GOT3 (cell line): ENCODE measurements around the gene IAPP.
"Not testable (repeated sequence)": the region's sequence is repeated elsewhere in the genome, so short reads cannot be mapped to it uniquely, and the experiment has no call there.

ENCODE experiments used
- DNase-seq: peaks from one replicate; lab custom pipeline; 2025; ENCODE audit warnings: mixed read lengths; lab: John Stamatoyannopoulos, UW

IAPP gene

DNA sequence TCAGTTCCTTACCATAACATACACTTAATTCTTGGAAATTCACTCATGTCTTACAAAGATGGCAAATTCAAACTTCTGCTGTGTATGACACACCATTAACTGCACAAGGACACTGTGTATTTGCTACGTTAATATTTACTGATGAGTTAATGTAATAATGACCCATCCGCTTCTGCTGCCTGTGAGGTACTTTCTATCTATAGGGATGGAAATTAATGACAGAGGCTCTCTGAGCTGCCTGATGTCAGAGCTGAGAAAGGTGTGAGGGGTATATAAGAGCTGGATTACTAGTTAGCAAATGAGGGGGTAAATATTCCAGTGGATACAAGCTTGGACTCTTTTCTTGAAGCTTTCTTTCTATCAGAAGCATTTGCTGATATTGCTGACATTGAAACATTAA, at the start of gene IAPP:
Gene IAPP (plus strand): TSS at position 301 of the 400 bp plus-strand sequence. CDS start 450 bp downstream, outside the sequence.
- DNase-seq = no peak

DNA sequence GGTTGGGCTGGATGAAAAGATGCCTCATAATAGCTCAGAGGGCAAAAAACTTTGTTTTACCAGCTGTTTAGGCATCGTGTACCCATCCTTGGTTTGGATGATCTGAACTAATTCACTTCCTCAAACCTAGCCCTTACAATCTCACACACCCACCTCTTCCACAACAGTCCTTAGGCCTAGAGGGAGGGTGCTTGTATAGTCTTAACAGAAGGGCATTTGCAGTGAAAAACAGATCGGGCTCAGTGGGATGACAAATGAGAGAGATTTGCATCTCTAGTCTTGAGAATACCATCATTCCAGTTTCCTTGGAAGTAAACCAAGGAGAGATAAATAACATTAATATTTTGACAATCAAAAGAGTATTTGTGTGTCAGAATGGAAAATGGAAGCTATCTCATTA, 49.0 kb upstream of the IAPP start:
- no peak for DNase-seq

- DNase-seq = no peak
Observed at GRCh38 chr12:21324551-21324950, 48.2 kb upstream of the IAPP start.

- DNase-seq = no peak
Observed at GRCh38 chr12:21328578-21328977, 44.1 kb upstream of the IAPP start.

DNA sequence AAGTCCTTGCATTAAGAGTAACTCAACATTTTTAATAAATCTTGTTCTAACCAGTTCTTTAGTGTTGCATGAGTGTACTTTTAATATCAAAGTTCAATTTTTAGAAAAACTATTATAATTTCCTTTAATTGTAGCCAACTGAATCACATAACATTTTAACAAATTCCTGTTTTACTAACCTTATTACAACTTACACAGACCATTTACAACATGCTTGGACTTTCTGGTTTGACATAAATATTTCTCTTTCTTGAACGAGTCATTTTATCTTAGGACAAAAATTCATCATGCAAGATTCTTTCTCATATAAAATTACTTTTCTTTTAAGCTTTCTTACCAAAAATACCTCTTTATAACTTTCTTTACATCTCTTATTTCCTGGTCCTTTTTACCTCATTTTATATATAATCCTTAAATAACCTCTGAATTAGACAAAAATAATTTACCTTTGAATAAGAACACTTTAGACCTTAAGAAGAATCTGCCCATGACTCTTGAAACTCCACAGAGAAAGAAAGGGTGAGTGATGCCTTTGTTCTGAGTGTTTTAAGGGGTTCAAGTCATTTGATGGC, 41.9 kb upstream of the IAPP start:
- DNase-seq = no peak

GRCh38 chr12:21334771-21335325, 37.9 kb upstream of the IAPP start, which contains the start of gene SLCO1A2:
TSS of gene SLCO1A2 (minus strand) at chr12:21334917. CDS start at chr12:21334647, 270 bp downstream.
- DNase-seq = no peak

DNA sequence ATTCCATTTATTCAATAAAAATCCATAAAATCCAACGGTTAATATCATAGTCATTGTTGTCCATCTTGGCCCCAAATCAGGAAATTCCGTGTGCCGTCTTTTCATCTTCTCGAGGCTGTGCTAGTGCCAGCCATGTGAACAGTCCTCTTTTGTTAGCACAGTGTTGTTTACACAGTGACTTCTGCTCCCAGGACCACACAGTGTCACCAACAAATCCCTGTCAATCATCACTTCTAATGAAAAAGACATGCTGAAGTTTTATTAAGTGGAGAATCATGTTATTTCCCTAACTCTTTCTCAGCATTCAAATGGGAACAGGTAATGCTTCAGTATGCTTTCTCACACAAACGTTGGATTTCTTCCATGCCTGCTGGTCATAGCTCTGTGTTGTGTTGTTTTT, 36.0 kb upstream of the IAPP start:
- no peak for DNase-seq

DNA sequence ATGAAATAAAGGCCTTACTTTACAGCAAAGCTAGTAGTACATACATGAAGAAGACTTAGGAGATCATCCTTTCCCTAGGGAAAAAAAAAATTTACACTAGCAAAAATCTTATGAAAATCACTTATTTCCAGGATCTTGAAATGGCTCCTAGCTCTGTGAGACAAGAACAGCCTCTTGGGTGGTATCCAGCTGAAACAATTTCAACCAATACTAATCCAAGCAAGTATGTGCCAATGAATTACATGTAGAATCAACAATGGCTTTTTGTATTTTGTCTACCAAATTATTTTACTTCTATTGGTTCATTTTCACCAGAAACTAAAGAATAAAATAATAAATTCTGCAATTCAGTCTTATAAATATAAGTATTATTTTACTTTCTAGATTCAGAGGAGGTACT, 35.2 kb upstream of the IAPP start:
- DNase-seq = no peak

DNA sequence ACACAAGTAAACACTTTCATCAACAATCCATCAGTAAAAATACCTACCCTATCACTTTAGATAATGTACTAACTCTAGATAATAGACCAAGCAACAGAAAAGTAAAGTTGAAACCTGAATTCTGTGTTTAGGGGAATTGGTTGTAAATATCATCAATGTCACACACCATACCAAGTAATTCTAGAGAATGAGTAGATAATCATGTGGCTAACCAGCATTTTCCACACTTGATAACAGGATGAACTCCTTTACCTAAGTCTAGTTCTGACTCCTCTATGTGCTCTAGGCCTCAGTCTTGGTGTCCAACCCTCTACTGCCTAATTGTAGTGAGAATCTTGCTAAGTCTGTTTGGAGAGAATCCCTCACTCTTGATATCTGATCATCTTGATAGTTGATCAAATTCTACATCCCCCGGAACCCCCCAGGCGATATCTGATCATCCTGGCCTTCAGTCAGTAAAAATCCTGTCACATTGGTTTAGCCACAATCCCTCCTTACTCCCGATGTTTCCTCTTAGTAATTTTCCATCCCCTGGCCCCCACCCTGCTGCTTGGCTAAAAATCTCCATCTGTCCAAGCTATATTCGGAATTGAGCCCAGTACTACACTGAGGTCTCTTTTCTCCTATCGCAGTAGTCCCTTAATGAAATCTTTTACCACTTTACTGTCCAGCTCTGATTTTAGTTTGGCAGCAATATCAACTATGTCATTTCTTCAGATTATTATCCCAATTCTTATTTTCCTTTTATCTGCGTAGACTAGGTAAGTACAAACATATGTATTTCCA, 34.5 kb upstream of the IAPP start:
- DNase-seq = no peak

DNA sequence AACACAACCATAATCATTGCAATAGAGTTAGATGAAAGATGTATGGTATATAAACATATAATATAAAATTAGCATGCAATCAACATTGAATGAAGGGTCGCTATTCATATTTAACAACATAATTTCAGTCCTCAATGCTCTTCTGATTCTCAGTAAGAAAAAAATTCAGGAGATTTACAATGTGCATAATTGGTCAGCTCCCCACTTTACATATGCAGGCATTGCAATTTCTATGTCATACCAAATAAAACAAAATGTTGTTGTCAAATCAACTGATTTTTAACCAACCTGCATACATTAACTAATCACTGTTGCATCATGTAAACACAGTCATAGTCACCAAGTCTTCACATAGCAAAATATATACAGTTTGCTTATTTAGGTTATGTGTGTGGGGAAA, 32.8 kb upstream of the IAPP start:
- no peak for DNase-seq

DNA sequence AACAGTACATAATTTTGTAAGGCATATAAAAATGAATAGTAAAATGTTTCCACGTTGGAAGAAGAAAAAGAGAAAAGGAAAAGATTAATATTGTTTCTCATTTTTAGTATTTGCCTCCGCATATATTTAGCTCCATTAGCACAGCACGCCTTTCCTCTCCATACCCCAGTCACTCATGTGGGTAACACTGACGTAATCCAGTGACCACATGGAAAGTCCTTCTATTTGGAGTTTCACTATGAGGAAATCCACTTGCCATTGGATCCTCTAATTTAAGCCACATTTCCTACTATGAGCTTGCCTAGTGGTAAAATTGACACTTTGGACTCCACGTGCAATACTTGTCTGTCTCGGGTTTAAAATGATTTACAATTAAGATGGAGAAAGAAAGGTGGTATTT, 32.3 kb upstream of the IAPP start:
- no peak for DNase-seq

- DNase-seq = no peak
Observed at GRCh38 chr12:21341769-21342168, 30.9 kb upstream of the IAPP start.

- DNase-seq = no peak
Observed at GRCh38 chr12:21343636-21344035, 29.1 kb upstream of the IAPP start.

GRCh38 chr12:21346542-21347205, 26.0 kb upstream of the IAPP start:
- DNase-seq = no peak

DNA sequence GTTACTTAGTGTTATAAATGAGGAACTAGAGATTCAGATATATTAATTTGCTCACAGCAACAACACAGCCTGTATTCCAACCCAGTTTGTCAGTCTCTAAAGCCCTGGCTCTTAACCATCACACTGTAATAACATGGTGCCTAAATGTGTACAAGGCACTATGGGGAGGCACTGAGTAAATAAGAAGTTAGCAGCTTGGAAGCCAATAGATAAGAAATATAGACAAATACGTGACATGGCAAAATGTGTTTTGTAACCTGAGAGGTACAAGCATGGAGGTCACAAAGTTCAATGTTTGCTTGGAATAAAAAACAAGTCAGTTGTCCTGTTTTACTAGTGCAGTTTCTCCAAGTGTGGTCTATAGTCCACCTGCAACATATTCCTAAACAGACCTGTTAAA, 21.7 kb upstream of the IAPP start:
- no peak for DNase-seq

- DNase-seq = no peak
Observed at GRCh38 chr12:21353487-21353886, 19.2 kb upstream of the IAPP start.

DNA sequence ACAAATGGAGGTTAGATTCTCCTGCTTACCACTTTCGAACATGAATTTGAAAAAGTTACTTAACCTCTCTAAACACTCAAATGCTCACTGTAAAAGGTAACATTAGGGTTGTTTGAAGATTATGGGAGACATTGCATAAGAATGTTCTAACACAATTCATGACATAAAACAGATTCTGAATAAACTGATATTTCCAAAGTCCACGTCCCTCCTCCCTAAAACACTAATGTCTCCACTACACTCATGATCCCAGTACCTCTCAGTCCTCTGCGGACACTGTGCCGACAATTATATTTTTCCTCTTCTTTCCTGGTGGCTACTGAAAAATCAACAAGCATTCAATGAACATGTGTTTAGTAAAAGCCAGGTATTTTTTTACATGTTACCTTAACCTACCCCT, 18.8 kb upstream of the IAPP start:
- no peak for DNase-seq

DNA sequence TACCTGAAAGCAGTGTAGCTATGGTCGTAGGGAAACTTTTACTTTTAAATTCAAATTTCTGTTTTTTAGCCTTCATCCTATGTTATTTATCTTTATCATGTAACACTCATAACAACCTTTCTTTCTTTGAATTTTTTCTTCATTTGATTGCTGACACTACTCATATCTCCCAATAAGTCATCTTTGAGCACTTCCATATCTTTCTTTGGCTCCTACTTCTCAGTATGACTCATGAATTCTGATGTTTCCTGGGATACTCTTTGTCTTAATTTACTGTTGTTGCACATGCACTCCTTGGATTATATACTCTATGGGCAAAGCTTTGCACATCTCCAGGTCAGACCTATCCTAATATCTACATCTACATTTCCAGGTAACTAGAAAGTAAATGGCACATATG, 18.1 kb upstream of the IAPP start:
- no peak for DNase-seq

- DNase-seq = not testable (repeated sequence)
Observed at GRCh38 chr12:21360632-21361031, 12.1 kb upstream of the IAPP start.

GRCh38 chr12:21369141-21369980, 3.3 kb upstream of the IAPP start:
- DNase-seq = no peak

- no peak for DNase-seq
Observed at GRCh38 chr12:21370845-21371449, 1.8 kb upstream of the IAPP start.

- DNase-seq = no peak
Observed at GRCh38 chr12:21379218-21379617, 6.5 kb downstream of the IAPP start.
